Chondrocyte (in vitro differentiated cells): ENCODE data around the gene TNIP1. TPM values are rescaled to one million over a fixed set of nuclear protein-coding genes. Genes with fewer than 3 reads are reported as not detected.

Source experiments
- DNase-seq: peaks from one replicate; pipeline ENCODE4 v3.0.0; 2021; ENCODE audit warnings: mixed read lengths, low spot score
- H3K27ac Mint-ChIP-seq: one replicate; pipeline ENCODE4 v1.8.0; 2021; ENCODE audit warnings: mild to moderate bottlenecking, moderate library complexity, mixed read lengths; ENCODE audit not compliant: unreplicated experiment
- H3K27me3 Mint-ChIP-seq: 2 replicates; pipeline ENCODE4 v1.8.0; 2021; ENCODE audit warnings: low read depth, mixed read lengths
- H3K36me3 Mint-ChIP-seq: 2 replicates; pipeline ENCODE4 v1.8.0; 2021; ENCODE audit warnings: low read depth, mixed read lengths
- H3K4me1 Mint-ChIP-seq: 2 replicates; pipeline ENCODE4 v1.8.0; 2021; ENCODE audit warnings: low read depth, mild to moderate bottlenecking, mixed read lengths
- H3K4me3 Mint-ChIP-seq: one replicate; pipeline ENCODE4 v1.8.0; 2021; ENCODE audit warnings: mild to moderate bottlenecking, moderate library complexity, mixed read lengths; ENCODE audit not compliant: unreplicated experiment
- H3K9me3 Mint-ChIP-seq: 2 replicates; pipeline ENCODE4 v1.8.0; 2021; ENCODE audit warnings: low read depth, mixed read lengths
- total RNA-seq: library from RNA; stranded (reverse); gene quantifications from 3 replicates; pipeline ENCODE4 v1.2.1, GENCODE V29; 2021
- TF ChIP-seq, protein P1 (sequence below): fragments of 200-600 bp; sonication (generic); IDR thresholded peaks from 2 replicates; pipeline ENCODE4 v1.5.0; 2021; ENCODE audit warnings: antibody characterized with exemption, mild to moderate bottlenecking, moderate library complexity

TNIP1 gene
- total RNA-seq, 1 donor from 2014 or later: 75.6 TPM

DNA sequence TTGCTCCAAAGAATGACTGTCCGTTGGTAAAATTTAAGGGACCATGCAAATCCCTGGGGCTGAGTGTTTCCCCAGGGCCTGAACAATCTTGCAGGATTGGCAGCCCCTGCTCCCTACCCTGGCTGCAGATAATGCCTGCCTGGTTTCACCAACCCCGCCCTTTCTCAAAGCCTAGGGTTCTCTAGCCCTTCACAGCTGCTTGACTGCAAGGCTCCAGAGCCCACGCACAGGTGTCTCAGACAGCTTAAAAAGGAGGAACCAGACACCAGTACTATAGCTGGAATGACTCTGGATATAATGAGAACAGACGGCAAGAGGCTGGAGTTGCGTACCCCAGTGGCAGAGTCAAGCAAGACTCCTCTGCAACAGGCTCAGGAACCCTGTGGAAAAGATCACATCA lies 25.2 kb upstream of the TNIP1 start:
- H3K4me3 Mint-ChIP-seq: no peak overlapping the region
- no peak overlapping the region for H3K27ac Mint-ChIP-seq
- no peaks in the 10 kb centered on the region for H3K27me3 Mint-ChIP-seq
- TF ChIP-seq, protein P1, sequence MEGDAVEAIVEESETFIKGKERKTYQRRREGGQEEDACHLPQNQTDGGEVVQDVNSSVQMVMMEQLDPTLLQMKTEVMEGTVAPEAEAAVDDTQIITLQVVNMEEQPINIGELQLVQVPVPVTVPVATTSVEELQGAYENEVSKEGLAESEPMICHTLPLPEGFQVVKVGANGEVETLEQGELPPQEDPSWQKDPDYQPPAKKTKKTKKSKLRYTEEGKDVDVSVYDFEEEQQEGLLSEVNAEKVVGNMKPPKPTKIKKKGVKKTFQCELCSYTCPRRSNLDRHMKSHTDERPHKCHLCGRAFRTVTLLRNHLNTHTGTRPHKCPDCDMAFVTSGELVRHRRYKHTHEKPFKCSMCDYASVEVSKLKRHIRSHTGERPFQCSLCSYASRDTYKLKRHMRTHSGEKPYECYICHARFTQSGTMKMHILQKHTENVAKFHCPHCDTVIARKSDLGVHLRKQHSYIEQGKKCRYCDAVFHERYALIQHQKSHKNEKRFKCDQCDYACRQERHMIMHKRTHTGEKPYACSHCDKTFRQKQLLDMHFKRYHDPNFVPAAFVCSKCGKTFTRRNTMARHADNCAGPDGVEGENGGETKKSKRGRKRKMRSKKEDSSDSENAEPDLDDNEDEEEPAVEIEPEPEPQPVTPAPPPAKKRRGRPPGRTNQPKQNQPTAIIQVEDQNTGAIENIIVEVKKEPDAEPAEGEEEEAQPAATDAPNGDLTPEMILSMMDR: no peak
- peaks cover 55% of the 10 kb centered on the region for H3K36me3 Mint-ChIP-seq
- H3K9me3 Mint-ChIP-seq: no peaks in the 10 kb centered on the region
- no peak for DNase-seq
- peaks cover 31% of the 10 kb centered on the region for H3K4me1 Mint-ChIP-seq

DNA sequence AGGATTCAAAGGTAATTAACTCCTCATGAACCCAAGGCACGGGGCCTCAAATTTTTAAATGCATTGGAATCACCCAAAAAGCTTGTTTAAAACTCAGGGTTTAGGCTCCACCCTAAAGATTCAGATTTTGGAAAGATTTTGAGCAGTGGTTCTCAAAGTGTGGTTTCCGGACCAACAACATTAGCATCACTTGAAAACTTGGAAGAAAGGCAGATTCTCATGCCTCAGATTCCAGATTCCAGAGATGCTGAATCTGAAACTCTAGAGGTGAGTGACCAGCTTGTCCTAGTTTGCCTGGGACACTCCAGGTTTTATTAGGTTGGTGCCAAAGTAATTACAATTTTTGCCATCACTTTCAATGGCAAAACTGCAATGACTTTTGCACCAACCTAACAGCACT lies 24.7 kb upstream of the TNIP1 start:
- H3K27ac Mint-ChIP-seq: no peak overlapping the region
- H3K4me3 Mint-ChIP-seq: no peak overlapping the region
- TF ChIP-seq, protein P1: no peak
- peaks cover 26% of the 10 kb centered on the region for H3K4me1 Mint-ChIP-seq
- H3K9me3 Mint-ChIP-seq: no peaks in the 10 kb centered on the region
- peaks cover 59% of the 10 kb centered on the region for H3K36me3 Mint-ChIP-seq
- no peaks in the 10 kb centered on the region for H3K27me3 Mint-ChIP-seq
- no peak for DNase-seq

DNA sequence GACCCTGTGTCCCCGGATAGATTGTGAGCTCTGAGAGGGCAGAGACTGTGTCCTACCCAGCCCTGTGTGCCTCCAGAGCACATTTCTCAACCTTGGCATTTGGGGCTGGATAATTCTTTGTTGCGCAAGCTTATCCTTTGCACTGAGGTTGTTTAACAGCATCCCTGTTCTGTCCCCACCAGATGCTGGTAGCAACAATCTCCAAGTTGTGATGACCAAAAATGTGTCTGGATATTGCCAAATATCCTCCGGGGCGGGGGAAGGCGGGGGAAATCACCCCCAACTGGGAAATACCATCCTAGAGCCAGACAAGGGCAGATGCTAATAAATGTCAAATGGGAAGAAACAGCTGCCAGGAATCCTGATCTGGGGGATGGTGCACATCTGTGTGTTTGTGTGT lies 24.0 kb upstream of the TNIP1 start:
- TF ChIP-seq, protein P1: no peak
- Mint-ChIP-seq H3K9me3 (no peaks in the 10 kb centered on the region), H3K36me3 (peaks cover 59% of the 10 kb centered on the region), H3K27me3 (no peaks in the 10 kb centered on the region), H3K27ac (no peak overlapping the region), H3K4me3 (no peak overlapping the region), H3K4me1 (peaks cover 25% of the 10 kb centered on the region)
- DNase-seq: no peak

DNA sequence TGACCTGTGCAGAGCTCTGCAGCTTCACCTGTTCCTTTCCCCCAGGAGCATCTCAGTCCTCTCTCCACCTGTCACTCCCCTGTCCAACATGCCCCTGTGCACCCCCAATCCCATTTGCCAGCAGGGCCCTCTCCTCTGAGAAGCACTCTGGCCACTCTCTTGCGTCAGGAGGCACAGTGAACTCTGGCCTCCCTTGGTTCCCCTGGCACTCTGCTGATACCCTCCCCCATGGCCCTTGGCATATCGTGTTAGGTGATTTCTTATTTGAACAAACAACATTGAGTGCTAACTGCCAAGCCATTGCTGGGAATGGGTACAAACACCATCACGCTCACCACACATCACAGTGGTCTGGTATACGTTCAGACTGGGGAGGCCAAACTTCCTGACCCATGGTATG lies 20.9 kb upstream of the TNIP1 start:
- no peak overlapping the region for H3K27ac Mint-ChIP-seq
- no peak for DNase-seq
- no peaks in the 10 kb centered on the region for H3K9me3 Mint-ChIP-seq
- H3K4me3 Mint-ChIP-seq: no peak overlapping the region
- H3K27me3 Mint-ChIP-seq: no peaks in the 10 kb centered on the region
- TF ChIP-seq, protein P1: no peak
- peaks cover 38% of the 10 kb centered on the region for H3K36me3 Mint-ChIP-seq
- H3K4me1 Mint-ChIP-seq: peaks cover 10% of the 10 kb centered on the region

DNA sequence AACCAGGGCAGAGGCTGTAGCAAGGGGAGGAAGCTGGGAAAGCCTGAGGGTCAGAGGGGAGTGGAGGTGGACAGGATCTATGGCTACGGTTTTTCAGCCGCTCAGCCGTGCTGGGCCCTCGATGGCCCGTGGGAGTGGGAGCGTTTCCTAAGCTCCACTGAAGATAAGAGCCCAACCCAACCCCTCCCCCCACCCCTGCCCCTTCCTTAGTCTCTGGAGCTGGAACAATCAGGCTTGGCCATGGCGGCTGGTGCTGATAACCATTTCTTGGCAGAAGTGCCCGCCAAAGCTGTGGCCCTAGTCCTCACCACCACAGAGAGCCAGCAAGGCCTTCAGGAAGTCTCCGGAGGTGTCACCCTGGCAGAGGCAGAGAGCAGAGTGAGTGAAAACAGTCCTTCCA lies 20.3 kb upstream of the TNIP1 start:
- TF ChIP-seq, protein P1: no peak

More for the DNA sequence above, 20.3 kb upstream of the TNIP1 start:
- Mint-ChIP-seq H3K4me1 (peaks cover 15% of the 10 kb centered on the region), H3K4me3 (no peak overlapping the region), H3K27me3 (no peaks in the 10 kb centered on the region), H3K36me3 (peaks cover 32% of the 10 kb centered on the region), H3K9me3 (no peaks in the 10 kb centered on the region), H3K27ac (no peak overlapping the region)
- DNase-seq: no peak
